ENCODE measurements around the gene CCSAP. TPM values are rescaled to one million over a fixed set of nuclear protein-coding genes. Genes with fewer than 3 reads are reported as not detected.

CCSAP gene
- total RNA-seq, 1 experiment from 2014 or later = 8.6 TPM

GRCh38 chr1:229298887-229299503, 43.9 kb downstream of the CCSAP start:
- ATAC-seq = no peak
- Mint-ChIP-seq H3K27me3 (ENCODE audit: low read depth) (no peaks in the 10 kb centered on the region), H3K9me3 (no peaks in the 10 kb centered on the region), H3K4me1 (no peaks in the 10 kb centered on the region), H3K4me3 (no peak overlapping the region), H3K36me3 (peaks cover 17% of the 10 kb centered on the region), H3K27ac (no peak overlapping the region)
- ChIA-PET POLR2A (no interaction called here), CTCF (interaction anchor here (0.6 kb wide), 1 partner anchor 228 kb away, joined by 3 read pairs; no protein-coding TSS in a partner anchor)
- TF ChIP-seq ZBTB43 (CRISPR knock-in tag; IDR thresholded peaks at IDR 0.05) (no peak), USF2 (CRISPR knock-in tag; IDR thresholded peaks at IDR 0.05) (no peak), ETV6 (CRISPR knock-in tag; IDR thresholded peaks at IDR 0.05) (no peak), HMGXB4 (CRISPR knock-in tag; IDR thresholded peaks at IDR 0.05) (no peak), ZNF281 (CRISPR knock-in tag; IDR thresholded peaks at IDR 0.05) (no peak), ZNF416 (CRISPR knock-in tag; IDR thresholded peaks at IDR 0.05) (no peak), ZNF317 (CRISPR knock-in tag; IDR thresholded peaks at IDR 0.05; ENCODE audit: borderline replicate concordance, low read depth) (no peak), TEAD4 (CRISPR knock-in tag; IDR thresholded peaks at IDR 0.05) (no peak), PRRX2 (CRISPR knock-in tag; IDR thresholded peaks at IDR 0.05) (no peak), ATF2 (CRISPR knock-in tag; IDR thresholded peaks at IDR 0.05; ENCODE audit: borderline replicate concordance, low read depth) (no peak), ZNF121 (CRISPR knock-in tag; IDR thresholded peaks at IDR 0.05) (no peak), SOX15 (CRISPR knock-in tag; IDR thresholded peaks at IDR 0.05) (no peak), IRF2 (CRISPR knock-in tag; IDR thresholded peaks at IDR 0.05; ENCODE audit: borderline replicate concordance, low read depth) (no peak), AFF4 (CRISPR knock-in tag; IDR thresholded peaks at IDR 0.05; ENCODE audit: borderline replicate concordance) (no peak)
- no peak for DNase-seq (ENCODE audit: low spot score)
